Neural cell (in vitro differentiated cells): ENCODE results near the gene PRDM15.

ENCODE experiments used
- EP300 ChIP-seq: fragments of 450-650 bp; conservative IDR thresholded peaks from 2 replicates; pipeline ENCODE4 v1.6.1; 2014; ENCODE audit warnings: antibody characterized with exemption, mild to moderate bottlenecking, moderate library complexity; ENCODE audit not compliant: poor library complexity, severe bottlenecking
- EZH2 ChIP-seq: fragments of 200-600, 300-800 bp; shearing (Covaris generic), sonication (generic); IDR thresholded peaks from 2 replicates; pipeline ENCODE4 v1.6.1; 2014; ENCODE audit warnings: antibody characterized with exemption, low read length, borderline replicate concordance, mild to moderate bottlenecking; ENCODE audit not compliant: insufficient read depth, poor library complexity, severe bottlenecking
- MXI1 ChIP-seq: fragments of 450-650 bp; conservative IDR thresholded peaks from 2 replicates; pipeline ENCODE4 v1.6.1; 2014; ENCODE audit warnings: antibody characterized with exemption, mild to moderate bottlenecking; ENCODE audit not compliant: poor library complexity, severe bottlenecking
- POLR2AphosphoS5 ChIP-seq: IDR thresholded peaks from 2 replicates; pipeline ENCODE4 v1.6.1; 2012
- RAD21 ChIP-seq: fragments of 450-650 bp; conservative IDR thresholded peaks from 2 replicates; pipeline ENCODE4 v1.6.1; 2014; ENCODE audit warnings: antibody characterized with exemption, mild to moderate bottlenecking, moderate library complexity
- SMC3 ChIP-seq: fragments of 450-650 bp; conservative IDR thresholded peaks from 2 replicates; pipeline ENCODE4 v1.6.1; 2014; ENCODE audit warnings: antibody characterized with exemption, mild to moderate bottlenecking, moderate library complexity; ENCODE audit not compliant: poor library complexity
- TAF1 ChIP-seq: IDR thresholded peaks from 2 replicates; pipeline ENCODE4 v1.6.1; 2012; ENCODE audit warnings: low read depth
- TF ChIP-seq, protein P1 (sequence below): fragments of 450-650 bp; IDR thresholded peaks from 2 replicates; pipeline ENCODE4 v1.5.1; 2014; ENCODE audit warnings: antibody characterized with exemption, mild to moderate bottlenecking, moderate library complexity; ENCODE audit not compliant: poor library complexity, severe bottlenecking
- TF ChIP-seq, protein P2 (sequence below): IDR thresholded peaks from 2 replicates; pipeline ENCODE4 v1.6.1; 2012; ENCODE audit warnings: borderline replicate concordance

DNA sequence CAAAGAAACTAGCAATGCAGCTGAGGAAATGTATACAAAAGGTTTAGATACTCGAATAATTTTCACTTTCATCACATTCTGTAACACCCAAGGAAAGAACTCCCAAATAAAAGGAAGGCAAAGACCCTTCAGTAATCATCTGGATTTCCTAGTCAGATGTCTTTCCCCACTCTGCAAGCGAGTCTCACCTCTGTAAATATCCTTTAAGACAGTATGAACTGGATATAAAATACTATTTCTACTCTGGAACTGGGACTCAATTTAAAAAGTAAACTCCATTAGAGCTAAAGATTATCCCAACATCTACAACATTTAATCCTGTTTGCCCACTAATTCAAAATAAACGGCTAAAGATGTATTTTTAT is 47.6 kb upstream of the PRDM15 start:
- TF ChIP-seq, protein P1, sequence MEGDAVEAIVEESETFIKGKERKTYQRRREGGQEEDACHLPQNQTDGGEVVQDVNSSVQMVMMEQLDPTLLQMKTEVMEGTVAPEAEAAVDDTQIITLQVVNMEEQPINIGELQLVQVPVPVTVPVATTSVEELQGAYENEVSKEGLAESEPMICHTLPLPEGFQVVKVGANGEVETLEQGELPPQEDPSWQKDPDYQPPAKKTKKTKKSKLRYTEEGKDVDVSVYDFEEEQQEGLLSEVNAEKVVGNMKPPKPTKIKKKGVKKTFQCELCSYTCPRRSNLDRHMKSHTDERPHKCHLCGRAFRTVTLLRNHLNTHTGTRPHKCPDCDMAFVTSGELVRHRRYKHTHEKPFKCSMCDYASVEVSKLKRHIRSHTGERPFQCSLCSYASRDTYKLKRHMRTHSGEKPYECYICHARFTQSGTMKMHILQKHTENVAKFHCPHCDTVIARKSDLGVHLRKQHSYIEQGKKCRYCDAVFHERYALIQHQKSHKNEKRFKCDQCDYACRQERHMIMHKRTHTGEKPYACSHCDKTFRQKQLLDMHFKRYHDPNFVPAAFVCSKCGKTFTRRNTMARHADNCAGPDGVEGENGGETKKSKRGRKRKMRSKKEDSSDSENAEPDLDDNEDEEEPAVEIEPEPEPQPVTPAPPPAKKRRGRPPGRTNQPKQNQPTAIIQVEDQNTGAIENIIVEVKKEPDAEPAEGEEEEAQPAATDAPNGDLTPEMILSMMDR: no peak
- TF ChIP-seq EP300 (no peak), EZH2 (no peak), TAF1 (no peak), RAD21 (no peak), POLR2AphosphoS5 (no peak), SMC3 (no peak), MXI1 (no peak)
- TF ChIP-seq, protein P2, sequence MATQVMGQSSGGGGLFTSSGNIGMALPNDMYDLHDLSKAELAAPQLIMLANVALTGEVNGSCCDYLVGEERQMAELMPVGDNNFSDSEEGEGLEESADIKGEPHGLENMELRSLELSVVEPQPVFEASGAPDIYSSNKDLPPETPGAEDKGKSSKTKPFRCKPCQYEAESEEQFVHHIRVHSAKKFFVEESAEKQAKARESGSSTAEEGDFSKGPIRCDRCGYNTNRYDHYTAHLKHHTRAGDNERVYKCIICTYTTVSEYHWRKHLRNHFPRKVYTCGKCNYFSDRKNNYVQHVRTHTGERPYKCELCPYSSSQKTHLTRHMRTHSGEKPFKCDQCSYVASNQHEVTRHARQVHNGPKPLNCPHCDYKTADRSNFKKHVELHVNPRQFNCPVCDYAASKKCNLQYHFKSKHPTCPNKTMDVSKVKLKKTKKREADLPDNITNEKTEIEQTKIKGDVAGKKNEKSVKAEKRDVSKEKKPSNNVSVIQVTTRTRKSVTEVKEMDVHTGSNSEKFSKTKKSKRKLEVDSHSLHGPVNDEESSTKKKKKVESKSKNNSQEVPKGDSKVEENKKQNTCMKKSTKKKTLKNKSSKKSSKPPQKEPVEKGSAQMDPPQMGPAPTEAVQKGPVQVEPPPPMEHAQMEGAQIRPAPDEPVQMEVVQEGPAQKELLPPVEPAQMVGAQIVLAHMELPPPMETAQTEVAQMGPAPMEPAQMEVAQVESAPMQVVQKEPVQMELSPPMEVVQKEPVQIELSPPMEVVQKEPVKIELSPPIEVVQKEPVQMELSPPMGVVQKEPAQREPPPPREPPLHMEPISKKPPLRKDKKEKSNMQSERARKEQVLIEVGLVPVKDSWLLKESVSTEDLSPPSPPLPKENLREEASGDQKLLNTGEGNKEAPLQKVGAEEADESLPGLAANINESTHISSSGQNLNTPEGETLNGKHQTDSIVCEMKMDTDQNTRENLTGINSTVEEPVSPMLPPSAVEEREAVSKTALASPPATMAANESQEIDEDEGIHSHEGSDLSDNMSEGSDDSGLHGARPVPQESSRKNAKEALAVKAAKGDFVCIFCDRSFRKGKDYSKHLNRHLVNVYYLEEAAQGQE: no peak
